Amniotic stem cell (primary cell): Measurements from ENCODE around the gene PPFIA1.
"Not testable (repeated sequence)": the region's sequence is repeated elsewhere in the genome, so short reads cannot be mapped to it uniquely, and the experiment has no call there.

Source experiments
- DNase-seq: peaks from one replicate; lab custom pipeline; 2025; lab: John Stamatoyannopoulos, UW

PPFIA1 gene

DNA sequence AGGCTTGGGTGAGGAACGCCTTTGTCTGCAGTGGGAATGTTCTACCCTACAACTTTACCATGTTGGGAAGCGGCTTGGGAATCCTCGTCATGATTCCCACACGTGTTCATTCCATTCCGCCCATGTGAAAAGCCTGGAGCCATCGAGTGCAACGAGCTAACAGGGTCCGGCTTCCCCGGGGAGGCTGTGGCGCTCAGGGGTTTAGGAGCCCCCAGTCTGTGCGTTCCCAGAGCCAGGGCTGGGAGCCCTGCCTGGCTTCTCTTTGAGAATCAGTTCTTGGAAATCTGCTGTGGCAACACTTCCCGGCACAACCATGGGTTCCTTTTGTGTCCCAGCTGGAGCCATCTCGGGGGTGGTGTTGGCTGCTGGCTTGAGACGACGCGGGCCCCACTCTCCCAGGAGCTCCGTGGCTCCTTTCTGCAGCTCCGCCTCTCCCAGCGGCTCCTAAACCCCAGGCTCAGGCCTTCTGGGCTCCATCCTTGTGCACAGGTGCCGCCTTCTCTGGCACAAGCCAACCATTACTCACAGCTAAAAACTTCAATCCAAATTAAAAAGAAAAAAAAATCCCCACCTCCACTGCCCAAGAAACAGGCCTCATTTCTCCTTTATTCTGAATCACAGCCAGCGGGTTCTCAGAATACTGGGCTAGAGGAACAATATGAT is 18.7 kb upstream of the PPFIA1 start:
- no peak for DNase-seq

DNA sequence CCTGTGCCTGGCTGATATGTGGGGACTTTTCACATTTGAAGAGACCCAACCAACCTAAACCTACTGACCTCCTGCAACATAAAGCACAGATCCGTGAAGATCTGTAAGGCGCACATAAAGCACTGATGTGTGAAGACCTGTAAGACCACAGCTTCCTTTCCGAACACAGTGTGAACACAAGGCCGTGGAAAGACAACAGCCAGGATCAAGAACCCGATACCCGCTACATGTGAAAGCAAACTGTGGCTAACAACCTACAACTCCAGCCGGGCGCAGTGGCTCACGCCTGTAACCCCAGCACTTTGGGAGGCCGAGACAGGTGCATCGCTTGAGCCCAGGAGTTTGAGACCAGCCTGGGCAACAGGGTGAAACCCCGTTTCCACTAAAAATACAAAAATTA is 17.6 kb upstream of the PPFIA1 start:
- DNase-seq, result no peak

DNA sequence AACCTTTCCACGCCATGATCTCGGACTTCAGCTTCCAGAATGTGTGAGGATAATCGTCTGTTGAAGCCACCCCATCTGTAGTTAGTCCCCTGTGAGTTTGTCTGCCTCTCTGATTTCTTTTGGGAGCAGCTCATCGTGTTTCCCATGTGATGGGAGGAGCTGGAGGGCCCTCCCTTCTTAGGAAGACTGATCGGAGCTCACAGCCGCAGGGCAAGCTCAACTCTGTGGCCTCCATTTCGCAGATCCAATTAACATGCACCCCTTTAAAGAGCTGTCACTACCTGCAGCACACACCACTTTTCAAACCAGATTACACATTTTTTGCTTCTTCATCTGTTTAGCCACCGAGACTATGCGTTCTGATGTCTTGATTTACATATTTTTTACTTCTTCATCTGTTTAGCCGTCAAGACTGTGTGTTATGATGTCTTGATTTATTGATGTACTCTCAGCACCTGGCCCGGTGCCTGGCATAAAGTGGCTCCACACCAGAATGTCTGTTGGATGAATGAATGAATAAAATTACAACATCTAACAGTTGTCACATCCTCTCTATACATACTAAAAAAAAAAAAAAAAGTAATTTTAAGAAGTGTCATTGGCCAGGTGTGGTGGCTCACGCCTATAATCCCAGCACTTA is 14.9 kb upstream of the PPFIA1 start:
- no peak for DNase-seq

DNA sequence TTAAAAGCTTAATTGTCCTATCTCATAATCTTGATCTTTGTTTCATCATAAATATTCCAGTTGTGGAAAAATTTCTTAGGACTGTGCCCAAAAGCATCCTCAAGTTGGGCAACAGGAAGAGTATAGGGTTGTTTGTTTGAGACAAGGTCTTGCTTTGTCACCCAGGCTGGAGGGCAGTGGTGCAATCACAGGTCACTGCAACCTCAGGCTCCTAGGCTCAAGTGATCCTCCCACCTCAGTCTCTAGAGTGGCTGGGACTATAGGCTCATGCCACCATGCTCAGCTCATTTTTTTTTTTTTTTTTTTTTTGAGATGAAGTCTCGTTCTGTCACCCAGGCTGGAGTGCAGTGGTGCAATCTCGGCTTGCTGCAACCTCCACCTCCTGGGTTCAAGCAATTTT is 11.4 kb upstream of the PPFIA1 start:
- not testable (repeated sequence) for DNase-seq

DNA sequence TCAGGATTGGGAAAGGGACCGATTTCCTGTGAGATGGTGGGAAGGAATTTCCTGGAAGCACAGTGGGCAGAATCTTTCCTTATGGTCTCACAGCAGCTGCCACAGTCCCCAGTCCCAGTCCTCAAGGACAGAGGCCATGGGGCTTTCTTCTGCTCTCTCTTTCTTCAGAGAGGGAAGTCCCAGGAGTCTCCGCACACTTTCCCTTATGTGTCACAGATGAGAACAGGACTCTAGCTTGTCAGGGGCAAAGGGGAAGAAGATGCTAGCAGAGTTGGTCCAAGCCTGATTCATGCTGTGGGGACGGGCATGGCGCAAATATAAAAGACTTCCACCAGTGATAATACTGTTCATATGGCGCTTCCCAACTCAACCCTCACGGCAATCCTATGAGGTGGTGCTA is 7.5 kb upstream of the PPFIA1 start:
- no peak for DNase-seq

DNA sequence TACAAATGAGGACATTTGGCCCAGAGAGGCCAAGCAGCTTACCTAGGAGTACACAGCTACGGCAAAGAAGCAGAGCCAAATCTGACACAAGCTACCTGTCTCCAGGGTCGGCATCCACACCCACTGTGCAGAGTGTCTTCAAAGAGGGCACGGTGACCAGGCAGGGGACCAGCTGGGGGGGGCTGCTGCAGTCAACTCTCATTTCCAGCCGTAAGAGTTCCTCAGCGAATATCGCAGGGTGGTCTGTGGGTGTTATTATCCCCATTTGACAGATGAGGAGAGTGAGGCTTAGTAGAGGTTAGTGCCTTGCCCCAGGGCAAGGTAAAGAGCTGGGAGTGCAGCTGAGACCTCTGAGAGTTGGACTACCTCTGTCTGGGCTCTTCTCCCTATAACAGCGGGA is 7.1 kb upstream of the PPFIA1 start:
- DNase-seq, result no peak

DNA sequence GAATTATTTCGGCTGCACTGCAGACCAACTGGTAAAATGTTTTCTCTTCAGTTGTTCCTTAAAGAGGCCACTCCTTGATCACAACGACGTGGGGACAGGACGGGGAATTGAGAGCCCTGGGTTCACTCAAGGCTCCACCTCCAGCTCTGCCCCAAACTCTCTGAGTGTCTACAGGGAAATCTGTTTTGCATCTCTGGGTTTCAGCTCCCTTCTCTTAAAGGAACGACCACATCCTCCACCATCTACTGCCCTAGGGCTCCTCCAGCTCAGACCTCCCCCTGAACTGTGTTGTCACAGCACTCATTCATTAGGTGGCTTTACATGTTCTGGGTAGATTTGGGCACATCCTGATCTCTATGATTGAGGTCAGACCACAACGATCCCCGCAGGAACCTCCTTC is 5.1 kb upstream of the PPFIA1 start:
- DNase-seq, result no peak

DNA sequence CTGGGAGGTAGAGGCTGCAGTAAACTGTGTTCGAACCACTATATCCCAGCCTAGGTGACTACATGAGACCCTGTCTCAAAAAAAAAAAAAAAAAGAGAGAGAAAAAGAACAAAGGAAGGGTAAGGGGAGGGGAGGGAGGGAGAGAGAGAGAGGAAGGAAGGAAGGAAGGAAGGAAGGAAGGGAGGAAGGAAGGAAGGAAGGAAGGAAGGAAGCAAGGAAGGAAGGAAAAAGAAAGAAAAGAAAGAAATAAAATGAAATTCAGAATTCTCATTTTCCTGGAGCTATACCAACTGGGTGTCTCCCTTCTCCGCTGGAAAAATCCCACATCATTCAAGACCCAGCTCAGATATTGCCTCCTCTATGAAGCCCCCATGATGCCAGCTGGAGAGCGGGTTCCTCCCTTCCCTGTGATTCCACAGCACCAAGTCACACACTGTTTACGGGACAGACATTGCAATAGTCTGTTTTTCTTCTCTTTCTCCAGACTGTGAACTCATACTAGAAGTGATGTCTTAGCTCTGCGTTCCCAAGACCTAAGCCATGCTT is 3.0 kb upstream of the PPFIA1 start:
- no peak for DNase-seq

DNA sequence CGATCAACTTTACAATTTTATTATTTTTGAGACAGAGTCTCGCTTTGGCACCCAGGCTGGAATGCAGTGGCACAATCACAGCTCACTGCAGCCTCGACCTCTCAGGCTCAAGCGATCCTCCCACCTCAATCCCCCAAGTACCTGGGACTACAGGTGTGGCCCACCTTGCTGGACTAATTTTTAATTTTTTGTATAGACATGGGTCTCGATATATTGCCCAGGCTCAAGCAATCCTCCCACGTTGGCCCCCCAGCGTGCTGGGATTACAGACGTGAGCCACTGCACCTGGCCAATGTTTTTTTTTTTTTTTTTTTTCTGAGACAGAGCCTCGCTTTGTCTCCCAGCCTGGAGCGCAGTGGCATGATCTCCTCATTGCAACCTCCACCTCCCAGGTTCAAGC is 2.0 kb upstream of the PPFIA1 start:
- DNase-seq, result no peak

DNA sequence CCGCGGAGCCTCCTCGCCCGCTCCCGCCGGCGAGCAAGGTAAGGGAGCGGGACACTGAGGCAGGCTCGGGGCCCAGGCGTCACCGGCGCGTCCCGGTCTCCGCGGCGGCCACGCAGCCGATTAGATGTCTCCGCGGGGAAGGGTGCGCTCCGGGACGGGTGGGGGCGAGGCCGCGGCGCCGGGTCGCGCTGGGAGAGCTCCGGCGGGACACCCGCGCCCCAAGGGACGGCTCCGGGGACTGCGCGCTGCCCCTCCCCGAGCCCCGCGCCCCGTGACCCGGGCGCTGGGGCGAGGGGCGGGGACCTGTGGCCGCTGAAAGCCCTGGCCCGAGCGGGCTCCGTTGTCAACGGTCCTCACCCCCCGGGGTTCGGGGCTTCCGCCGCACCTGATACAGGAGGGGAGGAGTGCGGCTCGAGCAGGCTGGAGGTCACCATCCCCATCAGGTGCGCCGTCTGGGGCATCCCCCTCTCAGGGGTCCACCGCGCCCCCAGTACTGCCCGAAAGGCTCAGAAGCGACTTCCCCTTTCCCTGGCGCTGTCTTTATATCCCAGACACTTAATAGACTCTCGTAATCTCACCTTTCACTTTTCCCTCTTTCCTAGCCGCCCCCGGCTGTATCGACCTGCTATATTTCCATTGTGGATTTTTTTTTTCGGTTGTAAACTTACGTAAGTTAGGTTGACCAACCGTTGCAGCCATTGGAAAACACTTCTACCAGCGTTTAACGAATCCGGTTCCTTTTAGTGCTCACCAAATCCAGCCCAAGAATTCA is 573 bp downstream of the PPFIA1 start:
- peak; percentile 12 for DNase-seq

DNA sequence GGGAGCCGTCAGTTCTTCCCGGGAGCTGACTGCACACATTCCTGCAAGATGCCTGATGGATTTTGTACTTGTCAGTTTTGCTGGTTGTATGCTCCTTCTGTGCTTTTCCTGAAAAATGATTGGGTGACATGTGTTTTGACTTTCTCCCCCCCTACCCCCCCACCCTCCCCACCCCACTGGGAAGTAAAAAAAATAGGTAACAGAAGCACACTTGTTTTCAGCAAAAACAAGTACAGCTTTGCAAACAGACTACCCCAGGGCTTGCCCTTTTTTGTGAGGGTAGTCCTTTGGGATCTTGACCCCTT is 1.1 kb downstream of the PPFIA1 start:
- DNase-seq, result no peak

DNA sequence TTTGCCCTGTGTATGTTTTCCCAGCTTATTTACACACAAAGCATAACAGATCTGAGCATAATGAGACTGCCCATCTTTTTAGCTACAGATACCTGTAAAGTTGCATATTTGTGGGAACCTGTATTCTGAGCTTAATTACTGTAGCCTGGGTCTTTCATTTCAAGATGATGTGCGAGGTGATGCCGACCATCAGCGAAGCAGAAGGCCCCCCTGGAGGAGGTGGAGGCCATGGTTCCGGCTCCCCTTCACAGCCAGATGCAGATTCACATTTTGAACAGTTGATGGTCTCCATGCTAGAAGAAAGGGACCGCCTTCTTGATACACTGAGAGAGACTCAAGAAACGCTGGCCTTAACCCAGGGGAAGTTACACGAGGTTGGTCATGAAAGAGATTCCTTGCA is 1.5 kb downstream of the PPFIA1 start:
- no peak for DNase-seq

DNA sequence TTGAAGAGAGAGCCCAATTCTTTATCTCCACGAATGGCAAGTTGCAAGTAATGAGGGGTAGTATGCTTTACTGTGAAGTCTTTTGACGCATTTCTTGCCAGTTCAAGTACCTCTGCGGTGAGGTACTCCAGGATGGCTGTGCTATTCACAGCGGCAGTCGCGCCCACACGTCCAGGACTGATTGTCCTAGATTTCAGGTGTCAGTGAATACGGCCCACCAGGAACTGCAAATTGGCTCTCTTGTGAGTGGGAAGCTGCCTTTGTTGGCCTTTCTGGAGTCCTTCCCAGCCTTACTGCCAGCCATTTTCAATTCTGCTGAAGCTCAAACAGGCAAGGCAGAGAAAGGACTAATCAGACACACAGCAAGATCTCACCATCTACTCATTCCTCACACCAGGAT is 8.5 kb downstream of the PPFIA1 start:
- DNase-seq, result no peak

DNA sequence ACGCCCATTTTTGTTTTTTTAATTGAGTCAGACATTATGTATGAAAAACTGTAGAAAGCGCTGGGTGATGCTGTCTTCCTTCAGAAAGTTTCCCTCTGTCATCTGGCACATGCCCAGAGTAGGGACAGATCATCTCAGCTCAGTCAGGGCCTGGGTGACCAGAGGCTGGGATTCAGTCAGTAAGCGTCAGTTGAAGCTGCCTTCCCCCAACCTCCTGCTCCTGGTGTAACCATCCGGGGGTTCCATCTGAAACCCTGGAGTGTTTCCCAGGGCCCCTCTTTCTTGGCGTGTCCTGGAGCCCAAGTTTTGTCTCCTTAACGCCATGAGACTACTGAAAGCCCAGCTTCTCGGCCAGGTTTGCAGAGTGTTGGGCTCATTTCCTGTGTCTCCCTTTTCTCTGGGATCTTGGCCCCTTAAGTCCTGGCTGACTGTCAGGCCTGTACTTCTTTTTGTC is 10.7 kb downstream of the PPFIA1 start:
- DNase-seq, result peak; percentile 42

DNA sequence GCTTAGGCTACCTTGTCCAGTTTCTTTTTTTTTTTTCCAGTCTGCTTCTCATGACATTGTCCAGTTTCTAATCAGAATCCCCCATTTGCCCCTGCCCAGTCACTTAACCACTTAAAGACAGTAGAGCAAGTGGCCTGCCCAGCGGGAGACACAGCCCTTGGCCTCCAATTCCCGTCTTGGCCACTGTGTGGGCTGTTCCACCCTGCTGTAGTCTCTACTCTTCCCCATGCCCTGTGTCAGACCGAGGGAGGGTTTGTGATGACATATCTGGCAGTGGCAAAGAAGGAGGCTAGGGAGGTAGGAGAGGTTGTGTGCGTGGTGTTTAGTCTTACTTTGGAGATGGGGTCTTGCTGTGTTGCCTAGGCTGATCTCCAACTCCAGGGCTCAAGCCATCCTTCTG is 11.5 kb downstream of the PPFIA1 start:
- no peak for DNase-seq

DNA sequence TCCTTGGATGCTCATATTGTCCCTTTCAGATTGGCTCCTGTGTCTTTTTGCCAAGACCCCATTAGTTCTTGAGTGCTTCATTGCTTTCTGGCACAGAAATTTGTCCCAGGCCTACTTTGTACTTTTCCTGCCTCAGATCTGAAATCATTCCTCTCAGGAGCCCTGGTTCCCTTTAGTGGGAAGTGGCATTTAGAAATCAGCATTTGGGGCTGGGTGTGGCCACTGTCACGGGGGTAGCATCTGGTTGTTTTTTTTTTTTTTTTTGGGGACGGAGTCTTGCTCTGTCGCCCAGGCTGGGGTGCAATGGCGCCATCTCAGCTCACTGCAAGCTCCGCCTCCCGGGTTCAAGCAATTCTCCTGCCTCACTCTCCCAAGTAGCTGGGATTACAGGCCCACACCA is 18.2 kb downstream of the PPFIA1 start:
- DNase-seq, result no peak

DNA sequence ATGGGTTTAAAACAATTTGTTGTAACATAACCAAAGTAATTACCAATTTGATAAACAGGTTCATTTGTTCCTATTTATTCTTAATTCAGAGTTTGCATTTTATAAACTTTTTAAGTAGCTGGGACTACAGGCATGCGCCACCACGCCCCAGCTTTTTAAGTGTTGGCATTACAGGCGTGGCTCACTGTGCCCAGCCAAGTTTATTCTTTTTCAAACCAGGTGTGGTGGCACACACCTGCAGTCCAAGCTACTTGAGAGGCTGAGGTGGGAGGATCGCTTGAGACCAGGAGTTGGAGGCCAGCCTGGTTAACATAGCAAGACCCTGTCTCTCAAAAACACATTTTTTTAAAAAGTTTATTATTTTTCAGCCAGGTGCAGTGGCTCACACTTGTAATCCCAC is 19.1 kb downstream of the PPFIA1 start:
- DNase-seq, result no peak

DNA sequence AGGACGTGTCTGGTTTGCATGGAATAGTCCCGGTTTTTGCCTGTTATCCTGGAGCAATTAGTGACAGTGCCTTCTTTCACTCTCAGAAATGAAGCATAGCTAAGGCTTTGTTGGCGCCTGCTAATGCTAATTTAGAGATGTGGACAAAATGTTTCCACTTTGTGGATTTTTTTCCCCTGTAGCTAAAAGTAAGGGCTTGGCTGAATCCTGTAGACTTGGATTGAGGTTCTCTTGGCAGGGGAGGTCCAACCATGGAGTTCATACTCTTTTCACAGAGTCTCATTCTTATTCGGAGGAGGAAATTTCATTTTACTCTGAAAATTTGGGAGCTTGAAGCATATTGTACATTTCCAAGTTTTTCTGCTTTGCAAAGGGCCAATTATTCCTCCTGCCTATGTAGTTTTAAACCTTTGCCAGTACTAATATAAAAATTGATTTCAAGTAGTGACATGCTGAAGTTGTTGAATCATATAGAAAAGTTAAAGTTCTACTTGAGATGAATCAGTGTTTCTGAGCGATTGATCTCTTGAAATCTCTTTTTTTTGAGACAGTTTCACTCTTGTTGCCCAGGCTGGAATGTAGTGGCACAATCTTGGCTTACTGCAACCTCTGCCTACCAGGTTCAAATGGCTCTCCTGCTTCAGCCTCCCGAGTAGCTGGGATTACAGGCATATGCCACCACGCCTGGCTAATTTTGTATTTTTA is 20.0 kb downstream of the PPFIA1 start:
- DNase-seq, result no peak

DNA sequence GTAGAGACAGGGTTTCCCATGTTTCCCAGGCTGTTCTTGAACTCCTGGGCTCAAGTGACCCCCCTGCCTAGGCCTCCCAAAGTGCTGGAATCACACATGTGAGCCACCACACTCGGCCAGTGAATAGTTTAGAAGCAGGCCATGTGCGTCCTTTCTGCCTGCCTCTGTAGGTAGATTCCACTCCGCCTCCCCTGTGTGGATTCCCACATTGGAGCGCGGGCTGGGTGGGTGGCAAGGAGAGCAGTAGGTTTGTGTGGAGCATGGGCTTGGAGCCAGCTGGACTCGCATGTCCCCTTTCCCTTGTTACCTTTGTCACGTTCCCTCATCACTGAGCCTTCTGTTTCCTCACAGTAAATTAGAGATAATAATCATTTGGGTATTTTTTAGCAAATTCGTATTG is 21.7 kb downstream of the PPFIA1 start:
- no peak for DNase-seq

DNA sequence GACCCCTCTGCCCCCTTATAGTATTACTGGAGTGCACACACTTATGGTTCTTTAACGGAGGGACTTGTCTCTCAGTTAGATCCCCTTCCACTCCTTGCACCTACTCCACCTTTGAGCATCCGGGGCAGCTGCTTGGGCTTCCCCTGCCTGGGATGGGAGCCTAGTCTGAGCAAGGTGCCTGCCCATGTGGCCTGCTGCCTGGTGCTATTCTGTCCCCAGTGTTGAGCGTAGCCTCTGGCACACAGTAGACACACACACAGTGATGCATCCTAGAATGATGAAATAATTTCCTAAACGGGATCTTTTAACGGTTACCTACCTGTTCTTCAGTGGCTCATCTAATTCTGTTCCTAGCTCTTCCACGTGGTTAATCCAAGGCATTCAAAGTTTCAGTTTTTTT is 22.4 kb downstream of the PPFIA1 start:
- no peak for DNase-seq

DNA sequence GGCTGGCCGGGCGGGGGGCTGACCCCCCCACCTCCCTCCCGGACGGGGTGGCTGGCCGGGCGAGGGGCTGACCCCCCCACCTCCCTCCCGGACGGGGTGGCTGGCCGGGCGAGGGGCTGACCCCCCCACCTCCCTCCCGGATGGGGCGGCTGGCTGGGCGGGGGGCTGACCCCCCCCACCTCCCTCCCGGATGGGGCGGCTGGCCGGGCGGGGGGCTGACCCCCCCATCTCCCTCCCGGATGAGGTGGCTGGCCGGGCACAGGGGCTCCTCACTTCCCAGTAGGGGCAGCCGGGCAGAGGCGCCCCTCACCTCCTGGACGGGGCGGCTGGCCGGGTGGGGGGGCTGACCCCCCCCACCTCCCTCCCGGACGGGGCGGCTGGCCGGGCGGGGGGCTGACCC is 24.7 kb downstream of the PPFIA1 start:
- not testable (repeated sequence) for DNase-seq

DNA sequence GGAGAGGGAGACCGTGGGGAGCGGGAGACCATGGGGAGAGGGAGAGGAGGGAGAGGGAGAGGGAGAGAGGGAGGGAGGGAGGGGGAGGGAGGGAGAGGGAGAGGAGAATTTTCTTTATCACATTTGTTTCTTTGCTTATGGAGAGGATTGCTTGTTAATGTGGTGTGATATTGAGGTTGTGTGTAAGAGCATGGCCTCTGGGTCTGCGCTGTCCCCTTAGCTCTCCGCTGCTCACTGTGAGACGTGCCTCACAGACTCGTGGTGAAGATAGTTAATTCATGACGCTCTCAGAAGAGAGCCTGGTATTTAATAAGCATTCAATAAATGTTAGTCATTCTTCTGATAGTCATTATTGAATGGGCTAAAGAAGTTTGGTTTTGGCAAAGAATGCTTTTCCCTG is 26.2 kb downstream of the PPFIA1 start:
- no peak for DNase-seq

DNA sequence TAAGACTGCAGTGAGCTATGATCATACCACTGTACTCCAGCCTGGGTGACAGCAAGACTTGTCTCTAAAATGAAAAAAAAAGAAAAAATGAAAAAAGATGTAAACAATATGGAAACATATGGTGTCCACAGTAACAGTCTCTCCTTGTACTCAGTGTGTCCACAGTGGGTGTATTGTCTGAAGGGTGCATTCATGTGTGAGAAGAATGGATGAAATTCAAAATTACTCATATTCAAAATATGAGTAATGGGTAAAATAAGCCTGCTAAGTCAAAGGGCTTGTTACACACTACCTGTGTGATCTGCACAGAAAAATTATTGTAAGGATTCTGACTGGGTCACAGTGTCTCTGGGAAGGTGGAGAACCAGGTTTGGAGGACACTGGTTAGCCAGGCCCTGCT is 26.9 kb downstream of the PPFIA1 start:
- DNase-seq, result no peak
